Measurements from ENCODE around the gene PDE4D.

Gene PDE4D

DNA sequence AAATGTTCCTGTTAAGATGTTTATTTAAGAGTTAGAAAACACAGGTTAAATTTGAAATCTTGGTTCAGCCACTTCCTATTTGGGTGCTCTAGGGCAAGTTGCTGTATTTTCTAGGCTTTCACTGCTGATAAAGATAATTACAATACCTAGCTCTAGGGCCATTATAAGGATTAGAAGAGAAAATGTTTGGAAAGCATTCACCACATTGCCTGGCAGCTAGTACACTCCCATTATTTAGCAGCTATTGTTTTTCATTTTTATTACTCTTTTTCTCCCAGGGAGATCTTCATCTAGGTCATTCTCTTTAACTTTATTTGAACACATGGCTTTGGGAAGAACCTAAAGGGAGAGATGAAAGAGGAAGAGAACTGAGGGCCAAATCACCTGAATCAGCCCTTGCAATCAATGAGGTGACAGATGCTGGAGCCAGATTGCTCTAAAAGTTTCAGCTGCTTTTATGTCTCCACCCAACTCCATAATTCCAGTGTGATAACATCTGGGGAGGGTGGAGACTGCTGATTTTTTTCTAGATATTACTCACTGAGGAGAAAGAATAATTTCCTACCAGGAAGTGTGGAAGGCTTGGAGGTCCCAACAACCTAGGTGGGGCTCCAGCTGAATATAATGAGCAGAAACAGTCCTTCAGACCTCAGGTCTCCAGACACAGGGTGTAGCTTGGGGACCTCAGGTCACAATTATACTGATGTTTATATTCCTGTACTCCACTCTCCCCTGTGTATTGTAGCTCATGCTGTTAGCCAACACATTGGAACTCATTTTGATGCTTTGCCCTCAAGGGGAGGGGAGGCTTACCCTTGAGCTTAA is 670.6 kb downstream of the PDE4D start:
- no peak for FAIRE-seq
- TF ChIP-seq, protein P1, sequence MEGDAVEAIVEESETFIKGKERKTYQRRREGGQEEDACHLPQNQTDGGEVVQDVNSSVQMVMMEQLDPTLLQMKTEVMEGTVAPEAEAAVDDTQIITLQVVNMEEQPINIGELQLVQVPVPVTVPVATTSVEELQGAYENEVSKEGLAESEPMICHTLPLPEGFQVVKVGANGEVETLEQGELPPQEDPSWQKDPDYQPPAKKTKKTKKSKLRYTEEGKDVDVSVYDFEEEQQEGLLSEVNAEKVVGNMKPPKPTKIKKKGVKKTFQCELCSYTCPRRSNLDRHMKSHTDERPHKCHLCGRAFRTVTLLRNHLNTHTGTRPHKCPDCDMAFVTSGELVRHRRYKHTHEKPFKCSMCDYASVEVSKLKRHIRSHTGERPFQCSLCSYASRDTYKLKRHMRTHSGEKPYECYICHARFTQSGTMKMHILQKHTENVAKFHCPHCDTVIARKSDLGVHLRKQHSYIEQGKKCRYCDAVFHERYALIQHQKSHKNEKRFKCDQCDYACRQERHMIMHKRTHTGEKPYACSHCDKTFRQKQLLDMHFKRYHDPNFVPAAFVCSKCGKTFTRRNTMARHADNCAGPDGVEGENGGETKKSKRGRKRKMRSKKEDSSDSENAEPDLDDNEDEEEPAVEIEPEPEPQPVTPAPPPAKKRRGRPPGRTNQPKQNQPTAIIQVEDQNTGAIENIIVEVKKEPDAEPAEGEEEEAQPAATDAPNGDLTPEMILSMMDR (IDR thresholded peaks at IDR 0.05; ENCODE audit: insufficient read depth, missing control alignments), result no peak
- DNase-seq (ENCODE audit: insufficient read length, low spot score), result no peak

GRCh38 chr5:59221769-59222168 is 671.8 kb downstream of the PDE4D start:
- TF ChIP-seq, protein P1 (IDR thresholded peaks at IDR 0.05; ENCODE audit: insufficient read depth, missing control alignments), result no peak
- DNase-seq (ENCODE audit: insufficient read length, low spot score) (no peak), FAIRE-seq (no peak)

DNA sequence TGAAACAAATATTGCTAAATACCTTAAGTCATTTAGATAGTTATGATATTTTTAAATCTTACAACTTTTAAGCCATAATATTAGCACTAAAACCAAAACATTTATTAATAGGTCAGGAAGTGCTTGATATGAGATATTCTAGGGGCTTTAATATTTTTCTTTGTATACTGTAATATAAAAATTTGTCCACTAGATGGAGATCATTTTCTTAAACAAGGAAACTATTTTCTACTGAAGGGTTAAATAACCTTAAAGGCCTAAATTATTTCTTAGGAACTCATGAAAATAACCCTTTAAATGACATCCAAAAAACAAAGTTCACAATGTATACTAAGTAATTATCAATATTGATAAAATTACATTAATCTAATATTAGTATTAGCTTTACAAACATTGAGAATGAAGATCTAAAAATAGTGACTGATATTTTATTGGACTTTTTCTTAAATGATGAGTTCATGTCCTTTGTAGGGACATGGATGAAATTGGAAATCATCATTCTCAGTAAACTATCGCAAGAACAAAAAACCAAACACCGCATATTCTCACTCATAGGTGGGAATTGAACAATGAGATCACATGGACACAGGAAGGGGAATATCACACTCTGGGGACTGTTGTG is 675.0 kb downstream of the PDE4D start:
- DNase-seq (ENCODE audit: insufficient read length, low spot score) (no peak), FAIRE-seq (no peak)
- TF ChIP-seq, protein P1 (IDR thresholded peaks at IDR 0.05; ENCODE audit: insufficient read depth, missing control alignments), result peak; percentile 47

GRCh38 chr5:59216841-59217240 is 676.7 kb downstream of the PDE4D start:
- TF ChIP-seq, protein P1 (IDR thresholded peaks at IDR 0.05; ENCODE audit: insufficient read depth, missing control alignments), result no peak
- FAIRE-seq, result no peak

GRCh38 chr5:59212596-59212995 is 680.9 kb downstream of the PDE4D start:
- TF ChIP-seq, protein P1 (IDR thresholded peaks at IDR 0.05; ENCODE audit: insufficient read depth, missing control alignments), result no peak
- DNase-seq (ENCODE audit: insufficient read length, low spot score) (no peak), FAIRE-seq (no peak)

More at GRCh38 chr5:59216841-59217240, 676.7 kb downstream of the PDE4D start:
- no peak for DNase-seq (ENCODE audit: insufficient read length, low spot score)

- TF ChIP-seq, protein P1 (IDR thresholded peaks at IDR 0.05; ENCODE audit: insufficient read depth, missing control alignments), result no peak
- DNase-seq (ENCODE audit: insufficient read length, low spot score) (no peak), FAIRE-seq (no peak)
Measured at GRCh38 chr5:59209758-59210359, 683.7 kb downstream of the PDE4D start.
